K562 (cell line): ENCODE data around the gene IQGAP3. TPM values are rescaled to one million over a fixed set of nuclear protein-coding genes. Genes with fewer than 3 reads are reported as not detected.

Experiments
- BCLAF1 ChIP-seq, 2 experiments: fragments of 450-650 bp in 1 of 2; IDR thresholded peaks; 2 replicates each; pipeline ENCODE4 v1.6.1; 2011 to 2017; ENCODE audit warnings: low read depth in 2 of 2, antibody characterized with exemption in 1 of 2, borderline replicate concordance in 1 of 2, low read length in 1 of 2, mild to moderate bottlenecking in 1 of 2, mixed read lengths in 1 of 2; ENCODE audit not compliant: control insufficient read depth in 1 of 2
- CEBPB ChIP-seq: fragments of 450-650 bp; IDR thresholded peaks from 2 replicates; pipeline ENCODE4 v1.6.1; 2016; ENCODE audit warnings: missing genetic modification characterization, missing compliant biosample characterization
- CREB3 ChIP-seq: fragments of 450-650 bp; conservative IDR thresholded peaks from 2 replicates; pipeline ENCODE4 v1.6.1; 2016; ENCODE audit warnings: missing genetic modification characterization, low read depth, mild to moderate bottlenecking, missing compliant biosample characterization, moderate library complexity
- CREB3L1 ChIP-seq: fragments of 450-650 bp; IDR thresholded peaks from 2 replicates; pipeline ENCODE4 v1.6.1; 2014; ENCODE audit warnings: low read depth, mild to moderate bottlenecking, moderate library complexity, borderline replicate concordance
- ESRRB ChIP-seq: fragments of 250-450 bp; sonication (Bioruptor Pico); IDR thresholded peaks from 2 replicates; pipeline ENCODE4 v1.5.0; 2020; ENCODE audit warnings: mild to moderate bottlenecking, moderate library complexity, borderline replicate concordance
- ETV5 ChIP-seq: sonication (generic); formaldehyde crosslinking; IDR thresholded peaks from 2 replicates; pipeline ENCODE4 v1.4.0; 2020; ENCODE audit warnings: low read depth, mild to moderate bottlenecking, missing genetic modification reagents
- KDM1A ChIP-seq, 2 experiments: fragments of 450-650 bp; IDR thresholded peaks; 2 replicates each; pipeline ENCODE4 v1.6.1; 2016; ENCODE audit warnings: mild to moderate bottlenecking in 2 of 2
- KLF10 ChIP-seq: fragments of 250-450 bp; sonication (Bioruptor Pico); IDR thresholded peaks from 2 replicates; pipeline ENCODE4 v1.6.1; 2021; ENCODE audit warnings: matching md5 sums
- NCOA2 ChIP-seq, 2 experiments: fragments of 450-650 bp; IDR thresholded peaks; 2 replicates each; pipeline ENCODE4 v1.6.1; 2018; ENCODE audit warnings: mild to moderate bottlenecking in 2 of 2, moderate library complexity in 1 of 2; ENCODE audit not compliant: partially characterized antibody in 2 of 2
- NCOA4 ChIP-seq: fragments of 450-650 bp; IDR thresholded peaks from 2 replicates; pipeline ENCODE4 v1.6.1; 2018; ENCODE audit warnings: mild to moderate bottlenecking; ENCODE audit not compliant: partially characterized antibody
- RAD51 ChIP-seq: fragments of 450-650 bp; IDR thresholded peaks from 2 replicates; pipeline ENCODE4 v1.7.1; 2016; ENCODE audit warnings: low read depth, mild to moderate bottlenecking, borderline replicate concordance
- RCOR1 ChIP-seq, 2 experiments: IDR thresholded peaks; 2 replicates each; pipeline ENCODE4 v1.6.1; 2012; ENCODE audit warnings: low read depth in 2 of 2, low read length in 2 of 2, borderline replicate concordance in 1 of 2, improper control_type of control experiment in 1 of 2
- RFX7 ChIP-seq: fragments of 250-450 bp; sonication (Bioruptor Pico); IDR thresholded peaks from 2 replicates; pipeline ENCODE4 v1.5.1; 2021; ENCODE audit warnings: mild to moderate bottlenecking
- SMAD1 ChIP-seq: fragments of 150-350 bp; IDR thresholded peaks from 2 replicates; pipeline ENCODE4 v1.6.1; 2014; ENCODE audit warnings: low read length, low read depth; ENCODE audit not compliant: partially characterized antibody
- SMARCE1 ChIP-seq: fragments of 450-650 bp; IDR thresholded peaks from 2 replicates; pipeline ENCODE4 v1.7.1; 2016; ENCODE audit warnings: mild to moderate bottlenecking
- SOX6 ChIP-seq: fragments of 450-650 bp; IDR thresholded peaks from 2 replicates; pipeline ENCODE4 v1.6.1; 2014; ENCODE audit warnings: mild to moderate bottlenecking
- TFE3 ChIP-seq: fragments of 450-650 bp; formaldehyde crosslinking; IDR thresholded peaks from 2 replicates; pipeline ENCODE4 v1.4.0; 2020; ENCODE audit warnings: mild to moderate bottlenecking, mixed read lengths
- THRB ChIP-seq: fragments of 450-650 bp; formaldehyde crosslinking; conservative IDR thresholded peaks from 2 replicates; pipeline ENCODE4 v1.4.0; 2022; ENCODE audit warnings: mild to moderate bottlenecking, missing genetic modification characterization
- ZNF134 ChIP-seq: fragments of 250-450 bp; sonication (Bioruptor Pico); conservative IDR thresholded peaks from 2 replicates; pipeline ENCODE4 v1.4.0; 2020
- ZNF445 ChIP-seq: fragments of 250-450 bp; sonication (Bioruptor Pico); IDR thresholded peaks from 2 replicates; pipeline ENCODE4 v1.4.0; 2020; ENCODE audit warnings: low read depth, mild to moderate bottlenecking, moderate library complexity
- ZNF644 ChIP-seq: fragments of 200-800 bp; sonication (Bioruptor generic); IDR thresholded peaks from 2 replicates; pipeline ENCODE4 v1.6.1; 2016; ENCODE audit warnings: low read depth, missing genetic modification characterization, missing compliant biosample characterization
- polyA plus RNA-seq, 8 experiments: library from polyadenylated mRNA; depleted of rRNA in 4 of 8; stranded (reverse) in 5 of 8; unstranded in 3 of 8; fragments of >200 nt; fragmentation: Nextera tagmentation in 2 of 8; fragmentation: Illumina TruSeq in 1 of 8; extraction: Ambion mirVana in 2 of 8; extraction: Trizol in 1 of 8; gene quantifications; 2 replicates each; pipeline versions ENCODE4 v1.2.1 to v1.2.3, GENCODE V29; 2011 to 2014; ENCODE audit warnings: inconsistent platforms in 1 of 8, missing spikeins in 1 of 8
- total RNA-seq, 7 experiments: library from RNA; depleted of rRNA in 6 of 7; stranded (reverse); fragments of >200 nt in 6 of 7; fragmentation: Illumina TruSeq in 2 of 7; extraction: Trizol in 2 of 7; gene quantifications; 2 replicates each; pipeline versions ENCODE4 v1.2.1 to v1.2.3, GENCODE V29; 2011 to 2021; ENCODE audit warnings: low replicate concordance in 1 of 7

The IQGAP3 gene
- total and polyA plus RNA-seq, 9 of the 15 experiments (the other 6 are each of a cell fraction or from before 2014, with no cell fraction given): 1.4 to 16.6 (median 11.9) TPM

GRCh38 chr1:156524481-156524869 lies 47.9 kb downstream of the IQGAP3 start (continued):
- TF ChIP-seq NCOA2 (IDR thresholded peaks at IDR 0.05; ENCODE audit: partially characterized antibody in 2 of 2) (no peak), CEBPB (tag) (peak; percentile 73), ESRRB (CRISPR knock-in tag) (no peak), ZNF445 (no peak), SOX6 (0 out of 2 replicates have a peak, but pooled peaks have one; percentile 6), RCOR1 (IDR thresholded peaks at IDR 0.05; ENCODE audit: borderline replicate concordance in 1 of 2, low read depth in 2 of 2, low read length in 2 of 2) (no peak), ZNF134 (CRISPR knock-in tag) (no peak), KDM1A (IDR thresholded peaks at IDR 0.05) (no peak; a peak in 1 of 4 replicates), THRB (CRISPR knock-in tag) (no peak), RFX7 (CRISPR knock-in tag) (no peak), CREB3 (tag) (no peak), TFE3 (peak; percentile 44), NCOA4 (no peak), KLF10 (no peak), ETV5 (CRISPR knock-in tag) (no peak), CREB3L1 (no peak), SMARCE1 (no peak; the same call in 1 of the 2 replicates), RAD51 (peak; percentile 60; the same call in 1 of the 2 replicates), BCLAF1 (IDR thresholded peaks at IDR 0.05; ENCODE audit: borderline replicate concordance in 1 of 2, control insufficient read depth in 1 of 2, low read depth in 2 of 2, low read length in 1 of 2) (no peak), ZNF644 (tag) (no peak), SMAD1 (no peak)
